IMR-90 (cell line): ENCODE measurements around the gene CRTAC1. TPM values are rescaled to one million over a fixed set of nuclear protein-coding genes. Genes with fewer than 3 reads are reported as not detected.

Experiments
- ATAC-seq: fragments of 200-7000 bp; cut with Tn5 transposase; 2 replicates; pipeline ENCODE4 v1.9.1; 2020; ENCODE audit warnings: low read depth, mild to moderate bottlenecking, moderate library complexity
- BruUV-seq: library from RNA; stranded (reverse); fragments of 400-500 nt; replicated peaks from 2 replicates; lab custom pipeline; 2021; lab: Mats Ljungman, UMichigan
- CTCF ChIA-PET: fragments of 300-600 bp; formaldehyde crosslinking; extraction: SDS; loops from one replicate; lab custom pipeline; 2021; ENCODE audit warnings: antibody characterized with exemption; lab: Yijun Ruan, JAX
- POLR2A ChIA-PET: fragments of 300-600 bp; sonication (Branson Sonifier 250); formaldehyde crosslinking; loops from one replicate; lab custom pipeline; 2022; ENCODE audit warnings: antibody characterized with exemption; ENCODE audit not compliant: unreplicated experiment; lab: Charles Lee
- DNase-seq: peaks from one replicate; pipeline ENCODE4 v3.0.0; 2013
- H2AFZ ChIP-seq: replicated peaks from 2 replicates; pipeline ENCODE3; 2013; ENCODE audit warnings: low read length, mild to moderate bottlenecking; ENCODE audit not compliant: poor library complexity
- H2AK5ac ChIP-seq: 2 replicates; pipeline ENCODE4 v1.6.1; 2013; ENCODE audit warnings: low read depth, low read length, inconsistent platforms
- H2AK9ac ChIP-seq: replicated peaks from 2 replicates; pipeline ENCODE3; 2013; ENCODE audit warnings: mild to moderate bottlenecking, low read depth, low read length, moderate library complexity; ENCODE audit not compliant: poor library complexity
- H2BK120ac ChIP-seq: 2 replicates; pipeline ENCODE4 v1.6.1; 2013; ENCODE audit warnings: low read depth, low read length, inconsistent platforms
- H2BK15ac ChIP-seq: 3 replicates; pipeline ENCODE4 v1.6.1; 2013; ENCODE audit warnings: low read depth, low read length, inconsistent platforms
- H2BK20ac ChIP-seq: 2 replicates; pipeline ENCODE4 v1.6.1; 2013; ENCODE audit warnings: low read depth, mild to moderate bottlenecking, inconsistent platforms, low read length, moderate library complexity
- H2BK5ac ChIP-seq: 2 replicates; pipeline ENCODE4 v1.6.1; 2013; ENCODE audit warnings: mild to moderate bottlenecking, low read depth, low read length, inconsistent platforms; ENCODE audit not compliant: poor library complexity, severe bottlenecking
- H3K14ac ChIP-seq: replicated peaks from 2 replicates; pipeline ENCODE4 v1.6.1; 2013; ENCODE audit warnings: low read depth, low read length, inconsistent platforms
- H3K18ac ChIP-seq: 2 replicates; pipeline ENCODE4 v1.6.1; 2013; ENCODE audit warnings: low read depth, low read length, control low read depth
- H3K23ac ChIP-seq: 2 replicates; pipeline ENCODE4 v1.6.1; 2013; ENCODE audit warnings: low read depth, low read length, inconsistent platforms
- H3K27ac ChIP-seq: 2 replicates; pipeline ENCODE4 v1.5.1; 2013; ENCODE audit warnings: mild to moderate bottlenecking, control low read depth, low read length; ENCODE audit not compliant: insufficient read depth
- H3K27me3 ChIP-seq: 2 replicates; pipeline ENCODE4 v1.6.1; 2013; ENCODE audit warnings: low read length; ENCODE audit not compliant: control insufficient read depth, insufficient read depth
- H3K36me3 ChIP-seq: 2 replicates; pipeline ENCODE4 v1.6.1; 2013; ENCODE audit warnings: low read length, mixed read lengths; ENCODE audit not compliant: control insufficient read depth, insufficient read depth
- H3K4ac ChIP-seq: 2 replicates; pipeline ENCODE4 v1.6.1; 2013; ENCODE audit warnings: low read depth, low read length, inconsistent platforms
- H3K4me1 ChIP-seq: 2 replicates; pipeline ENCODE4 v1.6.1; 2013; ENCODE audit warnings: low read length, mixed read lengths; ENCODE audit not compliant: control insufficient read depth, insufficient read depth
- H3K4me2 ChIP-seq: 2 replicates; pipeline ENCODE4 v1.6.1; 2013; ENCODE audit warnings: low read depth, mild to moderate bottlenecking, control low read depth, low read length, moderate library complexity
- H3K4me3 ChIP-seq: 2 replicates; pipeline ENCODE4 v1.5.1; 2013; ENCODE audit warnings: low read depth, mild to moderate bottlenecking, control low read depth, low read length, moderate library complexity; ENCODE audit not compliant: insufficient read depth
- H3K56ac ChIP-seq: 2 replicates; pipeline ENCODE4 v1.6.1; 2013; ENCODE audit warnings: low read length, inconsistent platforms; ENCODE audit not compliant: insufficient read depth; ENCODE audit errors: extremely low read depth
- H3K79me1 ChIP-seq, 2 experiments: 2 replicates each; pipeline ENCODE4 v1.6.1; 2013; ENCODE audit warnings: low read length in 2 of 2, inconsistent platforms in 1 of 2, low read depth in 1 of 2
- H3K9ac ChIP-seq: 2 replicates; pipeline ENCODE4 v1.6.1; 2013; ENCODE audit warnings: low read depth, low read length, control low read depth
- H3K9me1 ChIP-seq: 2 replicates; pipeline ENCODE4 v1.6.1; 2013; ENCODE audit warnings: low read length, inconsistent platforms; ENCODE audit not compliant: insufficient read depth
- H3K9me3 ChIP-seq: 2 replicates; pipeline ENCODE4 v1.6.1; 2013; ENCODE audit warnings: low read length; ENCODE audit not compliant: control insufficient read depth, insufficient read depth
- H4K20me1 ChIP-seq: 2 replicates; pipeline ENCODE4 v1.6.1; 2013; ENCODE audit warnings: low read length, inconsistent platforms; ENCODE audit not compliant: insufficient read depth
- H4K5ac ChIP-seq: 2 replicates; pipeline ENCODE4 v1.6.1; 2013; ENCODE audit warnings: mild to moderate bottlenecking, low read depth, low read length, control low read depth
- H4K8ac ChIP-seq, 2 experiments: 2 replicates each; pipeline ENCODE4 v1.6.1; 2013; ENCODE audit warnings: low read depth in 2 of 2, low read length in 2 of 2, control low read depth in 1 of 2, inconsistent platforms in 1 of 2
- H4K91ac ChIP-seq: 2 replicates; pipeline ENCODE4 v1.6.1; 2013; ENCODE audit warnings: low read depth, low read length, inconsistent platforms; ENCODE audit not compliant: insufficient read depth
- BHLHE40 ChIP-seq: fragments of 150-350 bp; IDR thresholded peaks from 2 replicates; pipeline ENCODE4 v1.6.1; 2016; ENCODE audit warnings: mild to moderate bottlenecking, low read depth, low read length
- CHD1 ChIP-seq: IDR thresholded peaks from 2 replicates; pipeline ENCODE4 v1.6.1; 2012; ENCODE audit warnings: low read depth, low read length, improper control_type of control experiment
- FOS ChIP-seq: fragments of 150-350 bp; IDR thresholded peaks from 2 replicates; pipeline ENCODE4 v1.6.1; 2016; ENCODE audit warnings: low read depth, low read length
- MAFK ChIP-seq: IDR thresholded peaks from 2 replicates; pipeline ENCODE4 v1.6.1; 2012; ENCODE audit warnings: low read depth, low read length, improper control_type of control experiment
- MXI1 ChIP-seq: IDR thresholded peaks from 2 replicates; pipeline ENCODE4 v1.6.1; 2012; ENCODE audit warnings: low read depth, mild to moderate bottlenecking, low read length, moderate library complexity, borderline replicate concordance
- NFE2L2 ChIP-seq: fragments of 150-350 bp; IDR thresholded peaks from 2 replicates; pipeline ENCODE4 v1.6.1; 2016; ENCODE audit warnings: low read depth, mild to moderate bottlenecking, low read length
- WGBS, 2 experiments: methylation state at CpG; one replicate each; pipeline versions ENCODE4 v1.1.5 to v1.1.7; 2013; ENCODE audit warnings: missing lambda C conversion rate in 2 of 2; ENCODE audit not compliant: insufficient read length in 1 of 2; ENCODE audit errors: extremely low coverage in 2 of 2; 5-methylcytosine and 5-hydroxymethylcytosine counted together
- dilution Hi-C: fragments of 300-500 bp; cut with HindIII; formaldehyde crosslinking; loops from one replicate; pipeline ENCODE4 v1.14.3; 2018; ENCODE audit warnings: low sequenced_read_pairs; ENCODE audit not compliant: unreplicated experiment
- in situ Hi-C: fragments of 300-500 bp; cut with MboI; formaldehyde crosslinking; loops from 3 replicates; pipeline ENCODE4 v1.14.3; 2019; ENCODE audit warnings: low sequenced_read_pairs, inconsistent platforms, mixed read lengths
- intact Hi-C: fragments of 100-400 bp; cut with micrococcal nuclease; formaldehyde crosslinking; loops from 2 replicates; pipeline ENCODE4 v1.10.0; 2022
- polyA plus RNA-seq, 3 experiments: library from polyadenylated mRNA; depleted of rRNA; stranded (reverse); fragments of >200 nt; gene quantifications; 2 replicates each; pipeline ENCODE4 v1.2.3, GENCODE V29; 2012; ENCODE audit warnings: low replicate concordance in 1 of 3
- total RNA-seq: library from RNA; depleted of rRNA; stranded (reverse); fragments of >200 nt; gene quantifications from 2 replicates; pipeline ENCODE4 v1.2.3, GENCODE V29; 2012
- TF ChIP-seq, protein P1 (sequence below): fragments of 150-350 bp; IDR thresholded peaks from 2 replicates; pipeline ENCODE4 v1.6.1; 2016; ENCODE audit warnings: low read depth, mild to moderate bottlenecking, low read length, moderate library complexity, borderline replicate concordance
- TF ChIP-seq, protein P2 (sequence below): fragments of 150-350 bp; IDR thresholded peaks from 2 replicates; pipeline ENCODE4 v1.6.1; 2017; ENCODE audit warnings: mild to moderate bottlenecking, antibody characterized with exemption, low read length, low read depth

Gene CRTAC1
- total and polyA plus RNA-seq, 2 of the 4 experiments (the other 2 are of a cell fraction), result not detected

DNA sequence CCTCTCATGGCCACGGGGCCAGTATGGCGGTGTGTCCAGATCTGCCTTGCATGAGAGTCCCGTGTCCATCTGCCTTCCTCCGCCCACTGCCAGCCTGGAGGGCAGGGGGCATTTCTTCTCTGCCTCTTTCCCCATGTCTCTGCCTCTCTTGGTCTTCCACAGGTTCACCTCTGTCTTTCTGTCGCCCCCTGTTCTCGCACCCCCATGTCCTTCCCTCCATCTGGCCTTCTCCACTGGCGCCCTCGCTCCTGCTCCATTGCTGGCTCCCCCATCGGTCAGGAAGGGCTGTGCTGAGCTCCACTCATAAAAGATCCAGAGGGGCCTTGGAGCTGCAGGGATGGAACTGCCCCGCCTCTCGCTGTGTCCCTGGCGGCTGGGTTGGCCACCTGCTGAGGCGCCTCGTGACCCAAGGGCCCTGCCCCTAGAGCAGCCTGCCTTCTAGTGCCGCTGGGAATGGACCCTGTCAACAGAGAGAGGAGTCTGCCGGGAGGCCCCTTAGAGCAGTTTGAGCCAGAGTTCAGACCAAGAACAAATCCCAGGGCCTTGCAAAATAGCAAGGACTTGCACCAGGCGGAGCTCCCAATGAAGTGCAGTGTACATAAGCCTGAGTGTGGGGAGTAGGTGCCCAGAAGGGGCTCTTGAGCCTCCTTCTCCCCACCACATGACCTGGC lies 138.8 kb downstream of the CRTAC1 start:
- Histone ChIP-seq H4K8ac (no peak overlapping the region), H3K27me3 (peaks cover 3% of the 10 kb centered on the region; the same call in 1 of the 2 replicates), H2AFZ (no peak overlapping the region), H3K4me1 (peaks cover 1% of the 10 kb centered on the region; the same call in 1 of the 2 replicates), H3K14ac (no peak overlapping the region), H3K9ac (no peak overlapping the region), H2BK120ac (no peak overlapping the region), H3K36me3 (no peaks in the 10 kb centered on the region), H3K9me1 (no peaks in the 10 kb centered on the region), H4K5ac (no peak overlapping the region), H2AK5ac (no peak overlapping the region), H3K18ac (no peak overlapping the region), H3K9me3 (no peaks in the 10 kb centered on the region), H4K20me1 (no peaks in the 10 kb centered on the region), H2BK5ac (no peak overlapping the region), H4K91ac (no peak overlapping the region), H3K23ac (no peak overlapping the region), H3K4ac (no peak overlapping the region), H3K27ac (no peak overlapping the region), H3K79me1 (no peaks in the 10 kb centered on the region), H3K4me2 (no peak overlapping the region), H3K56ac (no peak overlapping the region), H2BK15ac (no peak overlapping the region), H3K4me3 (no peak overlapping the region), H2BK20ac (no peak overlapping the region), H2AK9ac (no peak overlapping the region)
- in situ Hi-C loops (no loop called here), intact Hi-C loops (no loop called here), dilution Hi-C loops (no loop called here)
- no peak for ATAC-seq
- POLR2A ChIA-PET, result no interaction called here
- no TSS peak for BruUV-seq
- no peak for DNase-seq
- CTCF ChIA-PET, result no interaction called here
- TF ChIP-seq MAFK, result no peak
- TF ChIP-seq BHLHE40, result no peak
- TF ChIP-seq, protein P1, sequence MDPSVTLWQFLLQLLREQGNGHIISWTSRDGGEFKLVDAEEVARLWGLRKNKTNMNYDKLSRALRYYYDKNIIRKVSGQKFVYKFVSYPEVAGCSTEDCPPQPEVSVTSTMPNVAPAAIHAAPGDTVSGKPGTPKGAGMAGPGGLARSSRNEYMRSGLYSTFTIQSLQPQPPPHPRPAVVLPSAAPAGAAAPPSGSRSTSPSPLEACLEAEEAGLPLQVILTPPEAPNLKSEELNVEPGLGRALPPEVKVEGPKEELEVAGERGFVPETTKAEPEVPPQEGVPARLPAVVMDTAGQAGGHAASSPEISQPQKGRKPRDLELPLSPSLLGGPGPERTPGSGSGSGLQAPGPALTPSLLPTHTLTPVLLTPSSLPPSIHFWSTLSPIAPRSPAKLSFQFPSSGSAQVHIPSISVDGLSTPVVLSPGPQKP, result no peak
- no peak for TF ChIP-seq MXI1
- no peak for TF ChIP-seq CHD1
- TF ChIP-seq FOS, result no peak
- TF ChIP-seq, protein P2, sequence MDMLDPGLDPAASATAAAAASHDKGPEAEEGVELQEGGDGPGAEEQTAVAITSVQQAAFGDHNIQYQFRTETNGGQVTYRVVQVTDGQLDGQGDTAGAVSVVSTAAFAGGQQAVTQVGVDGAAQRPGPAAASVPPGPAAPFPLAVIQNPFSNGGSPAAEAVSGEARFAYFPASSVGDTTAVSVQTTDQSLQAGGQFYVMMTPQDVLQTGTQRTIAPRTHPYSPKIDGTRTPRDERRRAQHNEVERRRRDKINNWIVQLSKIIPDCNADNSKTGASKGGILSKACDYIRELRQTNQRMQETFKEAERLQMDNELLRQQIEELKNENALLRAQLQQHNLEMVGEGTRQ, result no peak
- no peak for TF ChIP-seq NFE2L2
- WGBS, 2 experiments, result 54% methylated on average over 10 of the region's 17 CpGs; no CpG with 5 or more reads in 1 of the 2 experiments
